Loucy (cell line): ENCODE results near the gene SLC25A53.
"Not testable (repeated sequence)": the region's sequence is repeated elsewhere in the genome, so short reads cannot be mapped to it uniquely, and the experiment has no call there.

Experiments used
- EZH2phosphoT487 ChIP-seq: fragments of 200-600 bp; IDR thresholded peaks from 2 replicates; pipeline ENCODE4 v1.6.1; 2018; ENCODE audit warnings: antibody characterized with exemption, mild to moderate bottlenecking, moderate library complexity, borderline replicate concordance
- TF ChIP-seq, protein P1 (sequence below): fragments of 200-600 bp; sonication (generic); conservative IDR thresholded peaks from 2 replicates; pipeline ENCODE4 v1.5.1; 2014; ENCODE audit warnings: mild to moderate bottlenecking, antibody characterized with exemption, low read length

DNA sequence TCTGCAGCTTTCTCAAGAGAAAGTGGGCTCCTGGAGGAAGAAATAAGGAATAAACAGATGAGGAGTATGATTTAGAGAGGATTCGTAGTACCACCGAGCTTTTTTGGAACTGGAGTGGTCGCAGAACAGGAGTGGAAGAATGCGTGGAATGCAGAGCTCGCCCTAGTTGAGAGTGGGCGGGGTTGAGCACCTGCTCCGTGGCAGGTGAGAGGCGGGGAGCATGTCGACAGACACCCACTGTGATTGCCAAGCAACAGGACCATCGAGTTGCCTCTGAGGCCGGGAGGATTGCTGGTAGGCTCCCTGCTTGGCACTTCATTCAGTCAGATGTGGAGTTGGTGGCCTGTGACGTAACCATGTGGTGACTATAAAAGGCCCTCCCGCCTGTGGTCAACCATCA, 101.9 kb downstream of the SLC25A53 start:
- TF ChIP-seq, protein P1, sequence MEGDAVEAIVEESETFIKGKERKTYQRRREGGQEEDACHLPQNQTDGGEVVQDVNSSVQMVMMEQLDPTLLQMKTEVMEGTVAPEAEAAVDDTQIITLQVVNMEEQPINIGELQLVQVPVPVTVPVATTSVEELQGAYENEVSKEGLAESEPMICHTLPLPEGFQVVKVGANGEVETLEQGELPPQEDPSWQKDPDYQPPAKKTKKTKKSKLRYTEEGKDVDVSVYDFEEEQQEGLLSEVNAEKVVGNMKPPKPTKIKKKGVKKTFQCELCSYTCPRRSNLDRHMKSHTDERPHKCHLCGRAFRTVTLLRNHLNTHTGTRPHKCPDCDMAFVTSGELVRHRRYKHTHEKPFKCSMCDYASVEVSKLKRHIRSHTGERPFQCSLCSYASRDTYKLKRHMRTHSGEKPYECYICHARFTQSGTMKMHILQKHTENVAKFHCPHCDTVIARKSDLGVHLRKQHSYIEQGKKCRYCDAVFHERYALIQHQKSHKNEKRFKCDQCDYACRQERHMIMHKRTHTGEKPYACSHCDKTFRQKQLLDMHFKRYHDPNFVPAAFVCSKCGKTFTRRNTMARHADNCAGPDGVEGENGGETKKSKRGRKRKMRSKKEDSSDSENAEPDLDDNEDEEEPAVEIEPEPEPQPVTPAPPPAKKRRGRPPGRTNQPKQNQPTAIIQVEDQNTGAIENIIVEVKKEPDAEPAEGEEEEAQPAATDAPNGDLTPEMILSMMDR = not testable (repeated sequence)
- not testable (repeated sequence) for TF ChIP-seq EZH2phosphoT487
